Astrocyte (in vitro differentiated cells and primary cell): Measurements from ENCODE around the gene SOX13.

Source experiments
- EZH2 ChIP-seq: IDR thresholded peaks from 2 replicates; pipeline ENCODE4 v1.6.1; 2012; ENCODE audit warnings: mild to moderate bottlenecking, low read length, inconsistent platforms; ENCODE audit not compliant: insufficient read depth
- TF ChIP-seq, protein P1 (sequence below): IDR thresholded peaks from 2 replicates; pipeline ENCODE4 v1.5.1; 2011; ENCODE audit warnings: low read depth, mild to moderate bottlenecking, inconsistent platforms, low read length, moderate library complexity; ENCODE audit not compliant: insufficient read depth

DNA sequence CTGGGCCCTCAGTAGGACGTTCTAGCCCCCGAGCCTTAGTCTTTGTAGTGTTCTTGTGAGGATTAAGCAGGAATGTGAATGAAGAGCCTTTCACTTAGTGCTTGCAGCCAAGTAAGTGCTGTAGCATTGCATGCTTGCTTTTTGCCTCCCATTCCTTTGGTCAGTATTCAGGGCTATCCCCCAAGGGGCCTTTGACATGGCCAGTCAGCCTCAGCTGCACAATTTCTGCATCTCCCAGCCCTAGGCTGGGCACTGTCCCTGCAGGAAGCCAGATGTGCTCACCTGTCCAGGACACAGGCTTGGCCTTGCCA, 30.5 kb downstream of the SOX13 start:
- TF ChIP-seq, protein P1, sequence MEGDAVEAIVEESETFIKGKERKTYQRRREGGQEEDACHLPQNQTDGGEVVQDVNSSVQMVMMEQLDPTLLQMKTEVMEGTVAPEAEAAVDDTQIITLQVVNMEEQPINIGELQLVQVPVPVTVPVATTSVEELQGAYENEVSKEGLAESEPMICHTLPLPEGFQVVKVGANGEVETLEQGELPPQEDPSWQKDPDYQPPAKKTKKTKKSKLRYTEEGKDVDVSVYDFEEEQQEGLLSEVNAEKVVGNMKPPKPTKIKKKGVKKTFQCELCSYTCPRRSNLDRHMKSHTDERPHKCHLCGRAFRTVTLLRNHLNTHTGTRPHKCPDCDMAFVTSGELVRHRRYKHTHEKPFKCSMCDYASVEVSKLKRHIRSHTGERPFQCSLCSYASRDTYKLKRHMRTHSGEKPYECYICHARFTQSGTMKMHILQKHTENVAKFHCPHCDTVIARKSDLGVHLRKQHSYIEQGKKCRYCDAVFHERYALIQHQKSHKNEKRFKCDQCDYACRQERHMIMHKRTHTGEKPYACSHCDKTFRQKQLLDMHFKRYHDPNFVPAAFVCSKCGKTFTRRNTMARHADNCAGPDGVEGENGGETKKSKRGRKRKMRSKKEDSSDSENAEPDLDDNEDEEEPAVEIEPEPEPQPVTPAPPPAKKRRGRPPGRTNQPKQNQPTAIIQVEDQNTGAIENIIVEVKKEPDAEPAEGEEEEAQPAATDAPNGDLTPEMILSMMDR = no peak
- no peak for TF ChIP-seq EZH2
